Measurements from ENCODE around the gene NUP153. TPM values are rescaled to one million over a fixed set of nuclear protein-coding genes. Genes with fewer than 3 reads are reported as not detected.

NUP153 gene
- total RNA-seq, 1 donor from 2014 or later, result 33.5 TPM

- intact Hi-C loops (cut with DNase I), result no loop called here
- Histone ChIP-seq H3K4me3 (no peak overlapping the region), H3K36me3 (peaks cover 55% of the 10 kb centered on the region), H3K27ac (no peak overlapping the region), H3K27me3 (no peaks in the 10 kb centered on the region), H3K4me1 (peaks cover 8% of the 10 kb centered on the region), H3K9me3 (no peaks in the 10 kb centered on the region)
- no peak for TF ChIP-seq CTCF (IDR thresholded peaks at IDR 0.05)
- DNase-seq, result no peak
- no peak for ATAC-seq
Measured at GRCh38 chr6:17635568-17635967, 71.2 kb downstream of the NUP153 start.

DNA sequence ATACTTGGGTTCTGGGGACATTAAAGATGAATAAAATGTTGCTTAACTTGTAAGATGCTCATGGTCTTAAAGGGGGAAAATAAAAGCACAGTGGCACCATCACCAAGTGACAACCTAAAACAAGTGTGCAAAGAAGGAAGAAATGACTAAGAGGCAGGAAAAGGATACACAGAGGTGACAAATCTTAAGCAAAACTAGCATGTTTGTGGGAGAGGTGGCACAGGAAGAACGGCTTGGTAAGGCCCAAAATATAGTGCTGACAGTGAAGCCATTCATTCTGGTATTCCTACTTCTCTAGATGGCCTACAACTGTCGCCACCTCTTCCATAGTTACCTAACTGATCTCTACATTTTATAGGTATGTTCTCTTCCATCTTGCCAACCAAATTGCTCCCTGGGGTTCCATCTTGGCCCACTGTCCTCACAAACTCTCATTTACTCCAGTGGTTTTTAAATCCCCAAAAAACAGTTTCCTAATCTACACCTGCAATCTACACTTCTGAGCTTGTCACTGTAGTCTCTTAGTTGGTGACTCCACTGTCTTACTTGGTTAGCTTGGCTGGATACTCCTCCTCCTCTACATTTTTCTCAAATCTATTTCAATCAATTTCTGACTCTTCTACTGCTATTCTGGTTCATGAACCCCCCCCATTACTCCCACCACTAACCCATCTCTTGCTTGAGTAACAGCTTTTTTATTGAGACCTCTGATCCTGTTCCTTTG is 73.1 kb downstream of the NUP153 start:
- H3K4me3 ChIP-seq, result no peak overlapping the region
- ATAC-seq, result no peak
- intact Hi-C loops (cut with DNase I), result no loop called here
- H3K36me3 ChIP-seq, result peaks cover 54% of the 10 kb centered on the region
- H3K4me1 ChIP-seq, result peaks cover 8% of the 10 kb centered on the region
- no peak for TF ChIP-seq CTCF (IDR thresholded peaks at IDR 0.05)
- H3K9me3 ChIP-seq, result no peaks in the 10 kb centered on the region
- H3K27ac ChIP-seq, result no peak overlapping the region
- DNase-seq, result no peak
- no peaks in the 10 kb centered on the region for H3K27me3 ChIP-seq

- TF ChIP-seq CTCF (IDR thresholded peaks at IDR 0.05), result no peak
- DNase-seq, result no peak
- H3K4me1 ChIP-seq, result peaks cover 8% of the 10 kb centered on the region
- intact Hi-C loops (cut with DNase I), result no loop called here
- no peak for ATAC-seq
- H3K9me3 ChIP-seq, result no peaks in the 10 kb centered on the region
- H3K27ac ChIP-seq, result no peak overlapping the region
- H3K36me3 ChIP-seq, result peaks cover 54% of the 10 kb centered on the region
- H3K27me3 ChIP-seq, result no peaks in the 10 kb centered on the region
- H3K4me3 ChIP-seq, result no peak overlapping the region
Measured at GRCh38 chr6:17632934-17633333, 73.8 kb downstream of the NUP153 start.

DNA sequence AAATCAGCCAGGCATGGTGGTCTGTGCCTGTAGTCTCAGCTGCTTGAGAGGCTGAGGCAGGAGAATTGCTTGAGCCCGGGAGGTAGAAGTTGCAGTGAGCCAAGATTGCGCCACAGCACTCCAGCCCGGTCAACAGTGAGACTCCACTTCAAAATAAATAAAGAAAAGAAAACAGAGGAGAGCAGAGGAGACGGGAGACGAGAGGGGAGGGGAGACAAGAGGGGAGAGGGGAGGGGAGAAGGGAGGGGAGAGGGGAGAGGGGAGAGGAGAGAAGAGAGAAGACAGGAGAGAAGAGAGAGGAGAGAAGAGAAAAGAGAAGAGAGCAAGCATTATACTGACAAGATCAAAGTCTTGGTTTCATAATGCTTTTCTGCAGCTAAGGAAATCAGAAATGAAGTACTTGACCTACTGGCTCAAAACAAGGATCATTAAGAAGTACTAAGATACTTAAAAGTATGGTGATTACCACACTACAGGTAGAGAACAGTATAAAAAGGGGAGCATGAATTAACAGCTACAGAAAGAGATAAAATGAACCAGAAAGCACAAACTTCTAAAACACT is 76.1 kb downstream of the NUP153 start:
- no peak overlapping the region for H3K4me3 ChIP-seq
- peaks cover 8% of the 10 kb centered on the region for H3K4me1 ChIP-seq
- DNase-seq, result peak; percentile 86
- intact Hi-C loops (cut with DNase I), result no loop called here
- peaks cover 50% of the 10 kb centered on the region for H3K36me3 ChIP-seq
- TF ChIP-seq CTCF (IDR thresholded peaks at IDR 0.05), result no peak
- no peak overlapping the region for H3K27ac ChIP-seq
- peak; percentile 79 for ATAC-seq
- no peaks in the 10 kb centered on the region for H3K9me3 ChIP-seq
- H3K27me3 ChIP-seq, result no peaks in the 10 kb centered on the region

DNA sequence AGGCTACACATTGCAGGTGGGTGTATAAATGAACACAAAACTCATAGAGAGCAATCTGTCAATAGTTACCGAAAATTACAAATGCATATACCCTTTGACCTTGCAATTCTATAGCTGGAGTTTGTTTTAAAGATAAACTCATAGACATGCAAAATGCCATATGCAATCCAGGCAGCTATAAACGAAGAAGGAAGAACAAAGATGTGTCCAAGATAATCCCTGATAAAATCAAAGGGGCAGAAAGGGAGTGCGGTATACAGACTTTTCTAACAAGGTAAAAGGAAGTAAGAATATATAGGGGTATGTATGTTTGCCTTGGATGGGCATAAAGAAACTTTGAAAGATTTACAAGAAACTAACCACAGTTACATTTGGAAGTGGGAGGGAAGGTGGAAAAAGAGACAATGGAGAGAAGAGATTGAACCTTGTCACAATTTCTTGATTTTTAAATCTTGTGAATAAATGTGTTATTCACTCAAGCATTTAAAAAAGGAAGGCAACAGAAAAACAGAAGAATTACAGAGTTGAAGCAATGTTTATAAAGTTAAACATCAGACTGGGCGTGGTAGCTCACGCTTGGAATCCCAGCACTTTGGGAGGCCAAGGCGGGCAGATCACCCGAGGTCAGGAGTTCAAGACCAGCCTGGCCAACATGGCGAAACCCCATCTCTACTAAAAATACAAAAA is 76.8 kb downstream of the NUP153 start:
- DNase-seq (no peak), ATAC-seq (no peak)
- H3K27me3 ChIP-seq, result no peaks in the 10 kb centered on the region
- no peaks in the 10 kb centered on the region for H3K9me3 ChIP-seq
- TF ChIP-seq CTCF (IDR thresholded peaks at IDR 0.05), result no peak
- H3K36me3 ChIP-seq, result peaks cover 56% of the 10 kb centered on the region
- intact Hi-C loops (cut with DNase I), result no loop called here
- no peak overlapping the region for H3K4me3 ChIP-seq
- no peak overlapping the region for H3K27ac ChIP-seq
- H3K4me1 ChIP-seq, result peaks cover 8% of the 10 kb centered on the region

Data from upper lobe of right lung (tissue), 1 donor.